OCI-LY3 (cell line): Measurements from ENCODE around the gene ACVR1.

Source experiments
- CTCF ChIP-seq: fragments of 200-600, 300-600 bp; sonication (generic); IDR thresholded peaks from 2 replicates; pipeline ENCODE4 v1.5.1; 2014; ENCODE audit warnings: antibody characterized with exemption, low read length, low read depth
- EZH2phosphoT487 ChIP-seq: fragments of 200-600 bp; shearing (Covaris generic); IDR thresholded peaks from 2 replicates; pipeline ENCODE4 v1.6.1; 2018; ENCODE audit warnings: antibody characterized with exemption, mixed run types, low read depth

DNA sequence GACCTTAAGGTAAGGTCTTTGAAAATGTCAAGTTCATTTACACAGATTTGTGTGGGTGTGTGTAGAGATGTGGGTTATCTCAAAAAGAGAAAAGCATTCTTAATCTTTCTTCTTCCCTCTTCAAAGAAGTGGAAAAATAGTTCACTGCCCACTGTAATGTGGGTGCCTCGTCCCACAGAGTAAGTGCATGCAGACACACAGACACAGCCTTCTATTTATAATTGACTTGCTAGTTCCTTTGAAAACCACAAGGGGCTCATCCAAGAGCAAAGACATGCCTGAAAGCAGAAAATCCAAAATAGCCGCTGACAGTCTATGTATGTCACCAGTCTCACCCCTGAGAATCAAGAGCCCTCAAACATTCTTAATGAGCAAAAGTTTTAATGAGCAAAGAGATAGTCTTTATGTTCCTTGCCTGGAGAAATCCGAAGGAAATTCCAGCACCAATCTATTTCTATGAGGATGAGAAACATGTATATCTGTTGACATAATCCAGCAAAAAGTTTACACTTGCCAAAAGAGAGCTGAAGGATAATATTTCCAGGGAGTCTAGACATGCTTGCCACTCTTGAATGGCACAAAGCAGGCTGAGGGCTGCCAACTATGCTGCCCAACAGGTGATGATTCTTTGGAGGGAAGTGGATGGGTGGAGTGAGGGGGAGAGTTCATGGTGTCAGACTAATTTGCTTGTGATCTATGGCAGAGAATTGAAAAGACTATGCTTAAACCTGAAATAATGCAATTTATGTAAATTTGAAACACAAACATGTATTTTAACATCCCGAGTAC is 93.9 kb downstream of the ACVR1 start:
- no peak for TF ChIP-seq CTCF
- no peak for TF ChIP-seq EZH2phosphoT487
